ENCODE data around the gene TUBGCP2.

- TF ChIP-seq, protein P1, sequence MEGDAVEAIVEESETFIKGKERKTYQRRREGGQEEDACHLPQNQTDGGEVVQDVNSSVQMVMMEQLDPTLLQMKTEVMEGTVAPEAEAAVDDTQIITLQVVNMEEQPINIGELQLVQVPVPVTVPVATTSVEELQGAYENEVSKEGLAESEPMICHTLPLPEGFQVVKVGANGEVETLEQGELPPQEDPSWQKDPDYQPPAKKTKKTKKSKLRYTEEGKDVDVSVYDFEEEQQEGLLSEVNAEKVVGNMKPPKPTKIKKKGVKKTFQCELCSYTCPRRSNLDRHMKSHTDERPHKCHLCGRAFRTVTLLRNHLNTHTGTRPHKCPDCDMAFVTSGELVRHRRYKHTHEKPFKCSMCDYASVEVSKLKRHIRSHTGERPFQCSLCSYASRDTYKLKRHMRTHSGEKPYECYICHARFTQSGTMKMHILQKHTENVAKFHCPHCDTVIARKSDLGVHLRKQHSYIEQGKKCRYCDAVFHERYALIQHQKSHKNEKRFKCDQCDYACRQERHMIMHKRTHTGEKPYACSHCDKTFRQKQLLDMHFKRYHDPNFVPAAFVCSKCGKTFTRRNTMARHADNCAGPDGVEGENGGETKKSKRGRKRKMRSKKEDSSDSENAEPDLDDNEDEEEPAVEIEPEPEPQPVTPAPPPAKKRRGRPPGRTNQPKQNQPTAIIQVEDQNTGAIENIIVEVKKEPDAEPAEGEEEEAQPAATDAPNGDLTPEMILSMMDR (conservative IDR thresholded peaks at IDR 0.05; ENCODE audit: low read depth, low read length), result no peak
- no peak for TF ChIP-seq EZH2 (IDR thresholded peaks at IDR 0.05; ENCODE audit: borderline replicate concordance, low read depth, low read length, poor library complexity, severe bottlenecking)
Observed at GRCh38 chr10:133306097-133306476, 2.6 kb downstream of the TUBGCP2 start.

Measured in A673 (cell line).